Glomerular endothelial cell (primary cell): ENCODE data around the gene PRRT2. TPM values are rescaled to one million over a fixed set of nuclear protein-coding genes. Genes with fewer than 3 reads are reported as not detected.
"Not testable (repeated sequence)": the region's sequence is repeated elsewhere in the genome, so short reads cannot be mapped to it uniquely, and the experiment has no call there.

Experiments
- DNase-seq: peaks from one replicate; pipeline ENCODE4 v3.0.0-alpha.2; 2011; ENCODE audit warnings: low read depth, low spot score; ENCODE audit errors: extremely low read depth
- total RNA-seq: library from RNA; depleted of rRNA; stranded (reverse); fragments of >200 nt; gene quantifications from 2 replicates; pipeline ENCODE4 v1.2.3, GENCODE V29; 2015

The PRRT2 gene
- total RNA-seq, 1 donor from 2014 or later = 0.41 TPM

- DNase-seq = no peak
Measured at GRCh38 chr16:29790949-29791844, 20.8 kb upstream of the PRRT2 start.

DNA sequence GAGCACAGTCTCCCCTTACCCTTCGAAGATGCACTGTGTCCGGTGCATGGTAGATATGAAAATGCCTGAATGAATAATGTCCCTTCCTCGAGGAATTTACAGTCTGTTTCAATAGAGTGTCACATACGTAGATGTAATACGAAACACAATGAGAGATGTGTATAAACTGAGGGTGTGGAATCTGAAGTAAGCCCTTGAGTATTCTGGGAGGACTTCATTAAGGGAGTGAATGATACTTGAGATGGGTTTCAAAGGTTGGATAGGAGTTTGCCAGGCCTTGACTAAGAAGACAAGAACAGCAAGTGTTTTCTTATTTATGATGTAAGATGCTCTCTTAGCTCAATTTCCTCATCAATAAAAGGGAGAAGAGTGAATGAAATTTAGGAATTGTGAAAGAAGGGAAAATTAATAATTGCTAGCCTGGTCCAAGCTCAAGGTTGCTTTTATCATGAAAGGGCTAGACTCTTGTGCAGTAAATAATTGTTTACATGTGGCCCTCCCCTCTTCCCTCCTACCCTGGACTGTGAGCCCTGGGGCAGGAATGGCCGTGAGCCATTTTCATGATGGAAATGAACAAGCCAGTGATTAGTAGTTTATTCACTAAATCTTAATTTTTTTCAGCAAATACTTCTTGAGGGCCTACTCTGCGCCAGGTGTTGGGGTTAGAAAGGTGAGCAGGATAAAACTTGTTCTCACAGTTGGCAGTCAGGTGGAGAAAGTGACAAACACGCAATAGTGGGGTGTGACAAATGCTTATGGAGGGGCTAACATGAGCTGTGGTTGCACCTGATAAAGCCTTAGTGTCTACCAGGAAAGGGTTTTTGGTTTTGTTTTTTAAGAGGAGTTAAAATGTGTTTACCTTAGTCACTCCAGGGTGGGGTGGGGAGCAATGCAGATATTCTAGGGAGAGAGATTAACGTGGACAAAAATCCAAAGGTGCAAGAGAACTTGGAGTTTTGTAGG, 19.9 kb upstream of the PRRT2 start:
- no peak for DNase-seq

DNA sequence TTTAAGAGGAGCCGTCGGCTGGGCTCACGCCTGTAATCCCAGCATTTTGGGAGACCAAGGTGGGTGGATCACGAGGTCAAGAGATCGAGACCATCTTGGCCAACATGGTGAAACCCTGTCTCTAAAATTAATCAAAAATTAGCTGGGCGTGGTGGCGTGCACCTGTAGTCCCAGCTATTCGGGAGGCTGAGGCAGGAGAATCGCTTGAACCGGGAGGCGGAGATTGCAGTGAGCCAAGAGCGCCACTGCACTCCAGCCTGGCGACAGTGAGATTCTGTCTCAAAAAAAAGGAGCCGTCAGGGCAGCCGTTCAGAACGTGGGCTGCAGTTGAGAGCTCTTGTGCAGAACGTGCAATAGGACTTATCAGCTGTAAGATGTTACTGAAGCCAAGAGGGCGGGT, 18.8 kb upstream of the PRRT2 start:
- not testable (repeated sequence) for DNase-seq

- no peak for DNase-seq
Measured at GRCh38 chr16:29794231-29794710, 17.7 kb upstream of the PRRT2 start.

GRCh38 chr16:29802416-29802935, 9.5 kb upstream of the PRRT2 start:
- DNase-seq = no peak

DNA sequence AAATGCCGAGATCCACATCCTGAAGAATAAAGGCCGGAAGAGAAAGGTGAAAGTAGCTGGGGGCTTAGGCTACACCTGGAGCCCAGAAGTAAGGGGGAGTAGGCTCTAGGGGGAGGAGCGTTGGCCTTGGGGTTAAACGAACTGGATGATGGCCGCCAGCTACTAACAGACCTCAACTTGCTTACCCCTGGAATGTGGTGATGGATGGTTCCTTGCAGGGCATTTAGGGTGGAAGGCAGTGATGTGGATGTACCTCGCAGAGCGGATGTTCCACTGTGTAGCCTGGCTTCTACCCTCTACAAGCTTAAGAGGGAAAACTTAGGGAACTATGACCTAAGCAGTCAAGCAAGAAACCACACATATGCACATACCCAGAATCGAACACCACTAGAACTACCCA, 8.0 kb upstream of the PRRT2 start:
- no peak for DNase-seq

DNA sequence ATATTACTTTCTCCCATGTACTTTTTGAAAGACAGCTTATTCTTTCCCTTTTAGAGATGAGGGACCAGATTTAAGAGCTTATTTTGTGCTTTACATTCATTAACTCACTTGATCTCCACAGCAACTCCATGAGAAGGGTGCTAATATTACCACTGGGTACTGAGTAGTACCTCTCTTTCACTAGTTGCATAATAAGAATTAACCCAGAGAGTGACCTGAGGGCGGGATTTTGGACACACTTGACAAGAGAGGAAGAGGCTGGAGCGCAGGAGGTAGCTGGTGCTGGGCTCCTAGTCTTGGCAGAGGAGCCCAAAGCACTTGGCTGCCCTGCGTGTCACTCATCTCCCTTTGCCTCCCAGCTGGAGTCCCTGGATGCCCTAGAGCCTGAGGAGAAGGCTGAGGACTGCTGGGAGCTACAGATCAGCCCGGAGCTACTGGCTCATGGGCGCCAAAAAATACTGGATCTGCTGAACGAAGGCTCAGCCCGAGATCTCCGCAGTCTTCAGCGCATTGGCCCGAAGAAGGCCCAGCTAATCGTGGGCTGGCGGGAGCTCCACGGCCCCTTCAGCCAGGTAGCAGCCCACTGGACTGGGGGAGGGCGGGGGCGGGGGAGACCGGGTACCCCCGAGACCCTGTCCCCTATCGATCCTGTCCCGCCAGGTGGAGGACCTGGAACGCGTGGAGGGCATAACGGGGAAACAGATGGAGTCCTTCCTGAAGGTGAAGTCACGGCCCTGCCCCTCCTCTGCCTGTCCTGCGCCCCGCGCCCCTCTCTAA, 7.3 kb upstream of the PRRT2 start:
- DNase-seq = no peak

DNA sequence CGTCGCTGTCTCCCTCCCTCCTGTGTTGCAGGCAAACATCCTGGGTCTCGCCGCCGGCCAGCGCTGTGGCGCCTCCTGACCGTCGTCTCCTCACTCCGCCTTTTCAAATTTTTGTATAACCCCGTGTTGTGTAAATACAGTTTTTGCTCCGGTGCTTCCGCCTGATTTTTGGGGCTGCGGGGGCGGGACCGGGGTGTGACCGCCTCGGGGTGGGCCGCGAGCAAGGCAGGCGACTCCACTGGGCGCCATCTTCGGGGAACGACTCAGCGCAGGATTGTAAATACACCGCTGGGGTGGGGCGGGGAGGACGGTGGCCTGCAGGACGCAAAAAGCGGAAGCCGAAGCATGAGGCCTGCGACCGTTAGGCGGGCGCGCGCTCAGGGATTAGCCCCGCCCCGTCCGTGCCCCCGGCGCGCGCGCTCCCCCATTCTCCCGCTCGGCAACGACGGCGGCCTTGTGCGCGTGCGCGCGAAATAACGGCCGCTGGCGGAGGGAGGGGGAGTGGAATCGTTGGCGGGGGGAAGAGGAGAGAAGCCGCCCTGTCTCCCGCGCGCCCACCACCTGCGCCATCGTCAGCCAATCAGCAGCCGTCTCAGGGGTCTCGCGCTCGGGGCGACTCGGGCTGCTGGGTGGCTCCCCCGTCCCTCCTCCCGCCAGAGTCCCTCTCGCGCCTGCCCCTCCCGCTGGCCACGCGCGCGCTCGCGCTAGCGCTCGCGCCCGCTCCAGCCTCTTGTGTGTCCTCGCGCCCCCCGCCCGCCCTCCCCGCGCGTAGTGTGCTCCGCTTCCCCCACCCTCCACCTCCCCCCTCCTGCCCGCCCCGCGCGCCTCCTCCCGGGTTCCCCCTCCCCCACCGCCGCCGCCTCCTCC, 6.5 kb upstream of the PRRT2 start:
- DNase-seq = peak; percentile 57

GRCh38 chr16:29806099-29806579, 5.9 kb upstream of the PRRT2 start, which contains the start of gene MAZ:
Gene MAZ (plus strand): TSS chr16:29806529. CDS start chr16:29806702, 173 bp downstream.
- DNase-seq = no peak

GRCh38 chr16:29806641-29807425, 5.2 kb upstream of the PRRT2 start:
- no peak for DNase-seq

GRCh38 chr16:29807426-29808218, 4.4 kb upstream of the PRRT2 start:
- DNase-seq = no peak

GRCh38 chr16:29808219-29808900, 3.6 kb upstream of the PRRT2 start:
- no peak for DNase-seq

GRCh38 chr16:29809031-29809747, 2.8 kb upstream of the PRRT2 start:
- DNase-seq = no peak

- no peak for DNase-seq
Measured at GRCh38 chr16:29809850-29810698, 1.9 kb upstream of the PRRT2 start.

DNA sequence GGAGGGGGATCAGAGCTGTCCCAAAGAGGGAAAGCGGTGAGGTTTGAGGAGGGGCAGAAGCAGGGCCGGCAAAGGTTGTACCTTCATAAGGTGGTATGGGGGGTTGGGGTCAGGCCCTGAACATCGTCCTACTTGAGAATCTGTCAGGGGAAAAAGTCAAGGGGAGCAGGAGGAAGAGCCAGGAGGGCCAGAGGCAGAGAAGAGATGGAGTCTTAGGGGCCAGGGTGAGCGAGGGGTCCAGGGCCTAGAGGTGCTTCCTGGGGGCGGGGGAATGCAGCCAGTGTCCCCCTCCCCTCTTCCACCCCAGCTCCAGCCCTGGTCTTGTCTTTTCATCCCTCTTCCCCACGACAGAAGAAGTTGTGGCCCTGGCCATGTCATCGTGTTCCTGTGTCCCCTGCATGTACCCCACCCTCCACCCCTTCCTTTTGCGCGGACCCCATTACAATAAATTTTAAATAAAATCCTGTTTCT, 1.3 kb upstream of the PRRT2 start:
- DNase-seq = no peak
